Chondrocyte (in vitro differentiated cells): ENCODE data around the gene SH2B2. TPM values are rescaled to one million over a fixed set of nuclear protein-coding genes. Genes with fewer than 3 reads are reported as not detected.

Source experiments
- DNase-seq: peaks from one replicate; pipeline ENCODE4 v3.0.0; 2021; ENCODE audit warnings: mixed read lengths, low spot score
- H3K27ac Mint-ChIP-seq: one replicate; pipeline ENCODE4 v1.8.0; 2021; ENCODE audit warnings: mild to moderate bottlenecking, moderate library complexity, mixed read lengths; ENCODE audit not compliant: unreplicated experiment
- H3K27me3 Mint-ChIP-seq: 2 replicates; pipeline ENCODE4 v1.8.0; 2021; ENCODE audit warnings: low read depth, mixed read lengths
- H3K36me3 Mint-ChIP-seq: 2 replicates; pipeline ENCODE4 v1.8.0; 2021; ENCODE audit warnings: low read depth, mixed read lengths
- H3K4me1 Mint-ChIP-seq: 2 replicates; pipeline ENCODE4 v1.8.0; 2021; ENCODE audit warnings: low read depth, mild to moderate bottlenecking, mixed read lengths
- H3K4me3 Mint-ChIP-seq: one replicate; pipeline ENCODE4 v1.8.0; 2021; ENCODE audit warnings: mild to moderate bottlenecking, moderate library complexity, mixed read lengths; ENCODE audit not compliant: unreplicated experiment
- H3K9me3 Mint-ChIP-seq: 2 replicates; pipeline ENCODE4 v1.8.0; 2021; ENCODE audit warnings: low read depth, mixed read lengths
- total RNA-seq: library from RNA; stranded (reverse); gene quantifications from 3 replicates; pipeline ENCODE4 v1.2.1, GENCODE V29; 2021
- TF ChIP-seq, protein P1 (sequence below): fragments of 200-600 bp; sonication (generic); IDR thresholded peaks from 2 replicates; pipeline ENCODE4 v1.5.0; 2021; ENCODE audit warnings: antibody characterized with exemption, mild to moderate bottlenecking, moderate library complexity

SH2B2 gene
- total RNA-seq, 1 donor from 2014 or later: 4.1 TPM

DNA sequence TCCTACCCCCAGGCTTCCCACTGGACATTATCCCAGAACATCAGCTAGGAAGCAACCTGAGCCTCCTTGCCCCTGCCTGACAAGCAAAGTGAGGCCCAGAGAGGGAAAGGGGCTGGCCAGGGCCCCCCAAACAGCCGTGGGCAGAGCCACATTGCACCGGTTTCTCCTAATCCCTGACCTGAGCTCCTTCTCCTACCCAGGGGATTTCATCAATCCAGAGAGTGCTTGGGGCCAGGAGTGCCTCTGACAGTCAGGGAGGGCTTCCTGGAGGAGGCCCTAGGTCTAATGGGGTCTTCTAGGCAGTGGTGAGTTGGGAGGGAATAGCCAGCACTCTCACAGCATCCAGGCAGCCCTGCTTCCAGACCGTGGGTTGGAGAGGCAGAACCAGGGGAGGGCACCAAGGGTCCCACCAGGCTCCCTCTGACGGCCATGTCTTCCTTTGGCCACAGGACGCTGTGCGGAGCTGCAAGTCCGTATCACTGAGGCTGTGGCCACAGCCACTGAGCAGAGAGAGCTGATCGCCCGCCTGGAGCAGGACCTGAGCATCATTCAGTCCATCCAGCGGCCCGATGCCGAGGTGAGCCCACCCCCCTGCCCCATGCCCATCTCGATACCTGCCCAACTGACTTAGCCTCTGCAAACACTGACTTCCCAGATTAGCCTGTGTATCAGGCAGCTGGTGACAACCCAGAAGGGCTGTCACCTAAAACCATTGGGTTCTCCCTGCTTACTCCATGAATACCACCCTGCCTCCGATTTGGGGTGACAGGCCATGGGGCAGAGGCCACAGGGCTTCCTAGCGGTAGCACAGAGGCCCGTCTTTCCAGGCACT, 13.5 kb upstream of the SH2B2 start:
- Mint-ChIP-seq H3K9me3 (no peaks in the 10 kb centered on the region), H3K27ac (no peak overlapping the region)
- TF ChIP-seq, protein P1, sequence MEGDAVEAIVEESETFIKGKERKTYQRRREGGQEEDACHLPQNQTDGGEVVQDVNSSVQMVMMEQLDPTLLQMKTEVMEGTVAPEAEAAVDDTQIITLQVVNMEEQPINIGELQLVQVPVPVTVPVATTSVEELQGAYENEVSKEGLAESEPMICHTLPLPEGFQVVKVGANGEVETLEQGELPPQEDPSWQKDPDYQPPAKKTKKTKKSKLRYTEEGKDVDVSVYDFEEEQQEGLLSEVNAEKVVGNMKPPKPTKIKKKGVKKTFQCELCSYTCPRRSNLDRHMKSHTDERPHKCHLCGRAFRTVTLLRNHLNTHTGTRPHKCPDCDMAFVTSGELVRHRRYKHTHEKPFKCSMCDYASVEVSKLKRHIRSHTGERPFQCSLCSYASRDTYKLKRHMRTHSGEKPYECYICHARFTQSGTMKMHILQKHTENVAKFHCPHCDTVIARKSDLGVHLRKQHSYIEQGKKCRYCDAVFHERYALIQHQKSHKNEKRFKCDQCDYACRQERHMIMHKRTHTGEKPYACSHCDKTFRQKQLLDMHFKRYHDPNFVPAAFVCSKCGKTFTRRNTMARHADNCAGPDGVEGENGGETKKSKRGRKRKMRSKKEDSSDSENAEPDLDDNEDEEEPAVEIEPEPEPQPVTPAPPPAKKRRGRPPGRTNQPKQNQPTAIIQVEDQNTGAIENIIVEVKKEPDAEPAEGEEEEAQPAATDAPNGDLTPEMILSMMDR: no peak

DNA sequence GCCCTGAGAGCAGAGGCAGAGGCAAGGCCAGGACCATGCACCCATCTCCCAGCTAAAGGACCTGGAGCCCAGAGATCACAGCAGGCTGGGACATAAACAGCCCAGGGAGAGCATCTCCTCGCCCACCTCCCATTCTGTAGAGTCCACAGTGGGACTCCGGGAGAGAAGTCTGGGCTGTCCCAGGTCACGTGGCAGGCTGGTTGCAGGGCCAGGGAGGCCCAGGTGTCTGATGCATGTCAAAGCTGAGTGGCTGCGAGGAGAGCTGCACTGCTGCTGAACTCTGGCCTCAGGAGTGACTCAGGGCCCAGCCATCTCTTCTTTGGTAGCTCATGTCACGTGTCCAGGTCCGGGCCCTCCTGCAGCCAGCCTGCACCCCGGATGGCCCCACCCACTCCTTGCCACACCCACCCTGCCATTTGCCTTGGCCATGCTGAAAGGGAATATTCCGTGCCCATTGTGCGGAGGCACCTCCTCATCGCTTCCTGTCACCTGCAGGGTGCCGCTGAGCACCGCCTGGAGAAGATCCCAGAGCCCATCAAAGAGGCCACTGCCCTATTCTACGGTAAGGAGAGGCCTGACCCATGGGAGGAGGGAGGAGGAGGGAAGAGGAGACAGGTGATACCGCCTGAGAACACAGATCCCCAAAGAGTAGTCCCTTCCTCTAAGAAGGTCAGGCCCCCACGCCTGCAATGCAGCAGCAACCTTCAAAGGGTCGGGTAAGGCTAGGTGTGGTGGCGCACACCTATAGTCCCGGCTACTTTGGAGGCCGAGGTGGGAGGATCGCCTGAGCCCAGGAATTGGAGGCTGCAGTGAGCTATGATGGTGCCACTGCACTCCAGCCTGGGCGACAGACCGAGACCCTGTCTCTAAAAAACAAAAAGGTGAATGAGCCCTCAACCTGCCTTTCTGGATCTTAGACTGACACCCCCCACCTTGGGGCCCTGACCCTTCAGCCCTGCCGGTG, 12.6 kb upstream of the SH2B2 start:
- peaks cover 8% of the 10 kb centered on the region for H3K4me1 Mint-ChIP-seq
- no peak for DNase-seq
- H3K36me3 Mint-ChIP-seq: no peaks in the 10 kb centered on the region
- no peaks in the 10 kb centered on the region for H3K9me3 Mint-ChIP-seq
- H3K4me3 Mint-ChIP-seq: no peak overlapping the region
- H3K27me3 Mint-ChIP-seq: no peaks in the 10 kb centered on the region
- no peak overlapping the region for H3K27ac Mint-ChIP-seq
- TF ChIP-seq, protein P1: no peak

More for the DNA sequence above, 13.5 kb upstream of the SH2B2 start:
- DNase-seq: no peak
- no peaks in the 10 kb centered on the region for H3K27me3 Mint-ChIP-seq
- no peak overlapping the region for H3K4me3 Mint-ChIP-seq
- no peaks in the 10 kb centered on the region for H3K36me3 Mint-ChIP-seq
- peaks cover 8% of the 10 kb centered on the region for H3K4me1 Mint-ChIP-seq

GRCh38 chr7:102275123-102275703, 11.5 kb upstream of the SH2B2 start:
- Mint-ChIP-seq H3K27me3 (no peaks in the 10 kb centered on the region), H3K4me3 (no peak overlapping the region), H3K36me3 (no peaks in the 10 kb centered on the region), H3K4me1 (peaks cover 12% of the 10 kb centered on the region), H3K9me3 (no peaks in the 10 kb centered on the region), H3K27ac (no peak overlapping the region)
- no peak for DNase-seq
- TF ChIP-seq, protein P1: no peak

GRCh38 chr7:102277901-102278300, 8.8 kb upstream of the SH2B2 start:
- Mint-ChIP-seq H3K4me3 (no peak overlapping the region), H3K36me3 (no peaks in the 10 kb centered on the region), H3K27me3 (no peaks in the 10 kb centered on the region), H3K27ac (no peak overlapping the region), H3K4me1 (peaks cover 4% of the 10 kb centered on the region), H3K9me3 (no peaks in the 10 kb centered on the region)
- TF ChIP-seq, protein P1: no peak
- no peak for DNase-seq
